ENCODE measurements around the gene SPRED2.
A peak's percentile ranks its signal among the peaks of the same experiment; 100 is the strongest.

Gene SPRED2

GRCh38 chr2:65366595-65367125, 65.7 kb downstream of the SPRED2 start:
- Histone ChIP-seq H3K79me2 (ENCODE audit: low read length) (peaks cover 77% of the 10 kb centered on the region), H3K9me3 (ENCODE audit: insufficient read depth, low read length) (no peaks in the 10 kb centered on the region), H3K9ac (ENCODE audit: low read length) (no peak overlapping the region), H3K4me1 (ENCODE audit: low read length) (peaks cover 43% of the 10 kb centered on the region), H3K27me3 (ENCODE audit: low read depth, low read length) (no peaks in the 10 kb centered on the region), H3K36me3 (replicated peaks; ENCODE audit: low read depth, low read length) (no peaks in the 10 kb centered on the region), H2AFZ (ENCODE audit: low read depth, low read length) (no peak overlapping the region), H4K20me1 (ENCODE audit: insufficient read depth, low read length) (peaks cover 77% of the 10 kb centered on the region), H3K27ac (ENCODE audit: low read length) (no peak overlapping the region), H3K4me3 (ENCODE audit: low read length) (no peak overlapping the region), H3K4me2 (ENCODE audit: low read length) (no peak overlapping the region)
- TF ChIP-seq EZH2phosphoT487 (IDR thresholded peaks at IDR 0.05; ENCODE audit: low read depth) = no peak
- TF ChIP-seq, protein P1, sequence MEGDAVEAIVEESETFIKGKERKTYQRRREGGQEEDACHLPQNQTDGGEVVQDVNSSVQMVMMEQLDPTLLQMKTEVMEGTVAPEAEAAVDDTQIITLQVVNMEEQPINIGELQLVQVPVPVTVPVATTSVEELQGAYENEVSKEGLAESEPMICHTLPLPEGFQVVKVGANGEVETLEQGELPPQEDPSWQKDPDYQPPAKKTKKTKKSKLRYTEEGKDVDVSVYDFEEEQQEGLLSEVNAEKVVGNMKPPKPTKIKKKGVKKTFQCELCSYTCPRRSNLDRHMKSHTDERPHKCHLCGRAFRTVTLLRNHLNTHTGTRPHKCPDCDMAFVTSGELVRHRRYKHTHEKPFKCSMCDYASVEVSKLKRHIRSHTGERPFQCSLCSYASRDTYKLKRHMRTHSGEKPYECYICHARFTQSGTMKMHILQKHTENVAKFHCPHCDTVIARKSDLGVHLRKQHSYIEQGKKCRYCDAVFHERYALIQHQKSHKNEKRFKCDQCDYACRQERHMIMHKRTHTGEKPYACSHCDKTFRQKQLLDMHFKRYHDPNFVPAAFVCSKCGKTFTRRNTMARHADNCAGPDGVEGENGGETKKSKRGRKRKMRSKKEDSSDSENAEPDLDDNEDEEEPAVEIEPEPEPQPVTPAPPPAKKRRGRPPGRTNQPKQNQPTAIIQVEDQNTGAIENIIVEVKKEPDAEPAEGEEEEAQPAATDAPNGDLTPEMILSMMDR (IDR thresholded peaks at IDR 0.05; ENCODE audit: low read depth, low read length) = no peak

DNA sequence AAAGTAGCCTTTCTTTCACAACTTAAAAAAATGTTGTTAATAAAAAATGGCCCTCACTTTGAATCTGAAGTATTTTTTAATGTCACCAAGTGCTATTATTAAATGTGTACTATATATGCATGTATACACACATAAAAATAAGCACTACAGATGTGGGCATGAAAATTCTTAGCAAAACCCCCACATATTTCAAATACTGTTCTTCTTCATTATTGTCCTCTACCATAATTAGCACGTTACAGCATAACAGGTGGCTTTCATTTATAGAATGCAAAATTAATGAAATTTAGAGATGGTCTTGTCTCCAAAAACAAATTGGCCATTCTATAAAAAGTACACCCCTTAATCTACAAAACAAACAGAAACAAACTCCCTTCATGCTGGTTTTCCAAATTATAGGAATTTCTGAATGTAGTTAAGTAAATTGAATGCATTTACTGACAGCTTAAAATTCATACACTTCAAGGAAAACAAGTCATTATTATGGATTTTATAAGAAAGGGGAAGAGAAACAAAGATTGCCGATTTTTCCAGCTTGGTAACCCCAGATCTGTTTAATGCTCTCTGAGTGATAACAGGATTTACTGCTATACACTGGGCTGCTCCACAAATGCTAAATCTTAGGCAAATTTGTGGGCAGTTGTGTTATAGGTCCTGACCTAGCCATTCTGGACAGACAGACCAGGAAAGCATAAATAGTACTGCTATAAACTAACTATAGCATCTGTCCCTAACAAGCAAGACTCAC, 67.2 kb downstream of the SPRED2 start:
- H3K4me3 ChIP-seq (ENCODE audit: low read length) = no peak overlapping the region
- no peaks in the 10 kb centered on the region for H3K27me3 ChIP-seq (ENCODE audit: low read depth, low read length)
- H3K36me3 ChIP-seq (replicated peaks; ENCODE audit: low read depth, low read length) = no peaks in the 10 kb centered on the region
- H3K79me2 ChIP-seq (ENCODE audit: low read length) = peaks cover 74% of the 10 kb centered on the region
- peaks cover 71% of the 10 kb centered on the region for H4K20me1 ChIP-seq (ENCODE audit: insufficient read depth, low read length)
- H3K4me1 ChIP-seq (ENCODE audit: low read length) = peaks cover 30% of the 10 kb centered on the region
- TF ChIP-seq EZH2phosphoT487 (IDR thresholded peaks at IDR 0.05; ENCODE audit: low read depth) = no peak
- TF ChIP-seq, protein P1 (IDR thresholded peaks at IDR 0.05; ENCODE audit: low read depth, low read length) = no peak
- H2AFZ ChIP-seq (ENCODE audit: low read depth, low read length) = no peak overlapping the region
- 0 out of 2 replicates have a peak overlapping the region, but pooled peaks have one; percentile 4 for H3K4me2 ChIP-seq (ENCODE audit: low read length)
- no peak overlapping the region for H3K27ac ChIP-seq (ENCODE audit: low read length)
- H3K9ac ChIP-seq (ENCODE audit: low read length) = no peak overlapping the region
- H3K9me3 ChIP-seq (ENCODE audit: insufficient read depth, low read length) = no peaks in the 10 kb centered on the region

DNA sequence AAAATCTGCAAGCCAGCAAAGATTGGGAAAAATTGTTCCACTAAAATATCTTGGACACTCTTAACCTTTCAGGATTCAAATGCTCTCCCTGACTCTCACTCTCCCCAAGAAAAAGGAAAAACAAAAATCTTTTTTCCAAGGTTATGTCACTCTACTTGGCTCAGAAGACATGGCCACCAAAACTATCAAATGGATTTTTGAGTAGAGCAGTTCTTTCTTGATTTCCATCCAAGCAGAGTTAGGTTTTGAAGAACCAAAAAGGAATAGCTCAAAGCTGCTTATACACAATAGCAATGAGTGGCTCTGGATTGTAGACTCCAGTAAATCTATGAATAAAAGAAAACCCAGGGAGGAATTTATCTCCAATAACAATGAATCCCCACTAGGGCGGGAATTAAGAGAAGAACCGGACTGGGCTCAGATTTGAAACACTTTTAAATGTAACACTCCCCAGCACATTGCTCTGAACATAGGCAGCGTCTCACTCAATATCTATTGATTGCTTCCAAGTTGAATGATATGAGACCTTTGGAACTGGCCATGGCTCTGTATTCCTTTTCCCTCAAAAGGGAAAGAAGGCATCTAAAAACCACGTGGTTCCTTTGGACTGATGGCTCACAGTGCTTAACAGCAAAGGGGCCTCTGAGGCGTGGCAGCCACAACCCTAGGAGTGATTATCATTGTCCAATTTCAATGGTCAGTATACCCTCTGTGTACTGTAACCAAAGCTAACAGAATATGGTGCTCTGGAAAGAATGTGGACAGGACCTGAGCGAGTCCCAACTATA, 68.3 kb downstream of the SPRED2 start:
- H3K4me3 ChIP-seq (ENCODE audit: low read length) = no peak overlapping the region
- H3K79me2 ChIP-seq (ENCODE audit: low read length) = peaks cover 72% of the 10 kb centered on the region
- no peaks in the 10 kb centered on the region for H3K9me3 ChIP-seq (ENCODE audit: insufficient read depth, low read length)
- no peak overlapping the region for H2AFZ ChIP-seq (ENCODE audit: low read depth, low read length)
- peaks cover 68% of the 10 kb centered on the region for H4K20me1 ChIP-seq (ENCODE audit: insufficient read depth, low read length)
- no peak overlapping the region for H3K9ac ChIP-seq (ENCODE audit: low read length)
- no peaks in the 10 kb centered on the region for H3K27me3 ChIP-seq (ENCODE audit: low read depth, low read length)
- no peak overlapping the region for H3K4me2 ChIP-seq (ENCODE audit: low read length)
- no peak overlapping the region for H3K27ac ChIP-seq (ENCODE audit: low read length)
- TF ChIP-seq, protein P1 (IDR thresholded peaks at IDR 0.05; ENCODE audit: low read depth, low read length) = no peak
- no peak for TF ChIP-seq EZH2phosphoT487 (IDR thresholded peaks at IDR 0.05; ENCODE audit: low read depth)
- no peaks in the 10 kb centered on the region for H3K36me3 ChIP-seq (replicated peaks; ENCODE audit: low read depth, low read length)
- H3K4me1 ChIP-seq (ENCODE audit: low read length) = peaks cover 30% of the 10 kb centered on the region

DNA sequence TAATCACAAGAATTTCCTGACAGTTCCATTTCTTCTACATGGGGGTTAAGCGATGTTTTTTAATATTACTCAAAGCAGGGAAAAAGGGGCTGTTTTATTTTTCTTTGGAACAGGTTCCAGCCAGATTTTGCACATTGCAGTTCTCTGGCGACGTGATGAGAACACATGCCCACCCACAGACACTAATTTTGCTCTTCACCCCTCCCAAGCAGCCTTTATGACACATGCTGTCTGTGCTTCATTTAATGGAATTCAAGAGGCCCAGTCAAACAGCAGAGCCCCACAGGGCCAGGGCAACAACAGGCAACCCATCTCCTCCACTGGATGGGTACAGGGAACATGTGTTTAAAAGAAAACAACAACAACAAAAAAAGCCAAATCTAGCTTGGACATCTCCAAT, 70.8 kb downstream of the SPRED2 start:
- H3K4me3 ChIP-seq (ENCODE audit: low read length) = no peak overlapping the region
- no peaks in the 10 kb centered on the region for H3K36me3 ChIP-seq (replicated peaks; ENCODE audit: low read depth, low read length)
- H3K27ac ChIP-seq (ENCODE audit: low read length) = no peak overlapping the region
- H3K4me1 ChIP-seq (ENCODE audit: low read length) = peaks cover 42% of the 10 kb centered on the region
- no peaks in the 10 kb centered on the region for H3K9me3 ChIP-seq (ENCODE audit: insufficient read depth, low read length)
- H3K9ac ChIP-seq (ENCODE audit: low read length) = no peak overlapping the region
- H3K79me2 ChIP-seq (ENCODE audit: low read length) = peaks cover 76% of the 10 kb centered on the region
- H3K27me3 ChIP-seq (ENCODE audit: low read depth, low read length) = no peaks in the 10 kb centered on the region
- H3K4me2 ChIP-seq (ENCODE audit: low read length) = no peak overlapping the region
- TF ChIP-seq EZH2phosphoT487 (IDR thresholded peaks at IDR 0.05; ENCODE audit: low read depth) = no peak
- TF ChIP-seq, protein P1 (IDR thresholded peaks at IDR 0.05; ENCODE audit: low read depth, low read length) = no peak
- peaks cover 70% of the 10 kb centered on the region for H4K20me1 ChIP-seq (ENCODE audit: insufficient read depth, low read length)
- H2AFZ ChIP-seq (ENCODE audit: low read depth, low read length) = no peak overlapping the region
